OCI-M1 (cell line): ENCODE measurements around the gene NECTIN3.

Source experiments
- DNase-seq: peaks from one replicate; lab custom pipeline; 2025; lab: John Stamatoyannopoulos, UW

NECTIN3 gene

GRCh38 chr3:111084911-111085310 is 13.3 kb downstream of the NECTIN3 start:
- DNase-seq: no peak

GRCh38 chr3:111087924-111088469 is 16.4 kb downstream of the NECTIN3 start:
- no peak for DNase-seq

- no peak for DNase-seq
Measured at GRCh38 chr3:111096487-111097209, 25.0 kb downstream of the NECTIN3 start.

GRCh38 chr3:111103807-111104206 is 32.2 kb downstream of the NECTIN3 start:
- DNase-seq: no peak

- no peak for DNase-seq
Measured at GRCh38 chr3:111106993-111107661, 35.5 kb downstream of the NECTIN3 start.

- no peak for DNase-seq
Measured at GRCh38 chr3:111107662-111108035, 36.0 kb downstream of the NECTIN3 start.

GRCh38 chr3:111112913-111113312 is 41.3 kb downstream of the NECTIN3 start:
- no peak for DNase-seq

GRCh38 chr3:111128884-111129283 is 57.3 kb downstream of the NECTIN3 start:
- no peak for DNase-seq

GRCh38 chr3:111130827-111131226 is 59.2 kb downstream of the NECTIN3 start:
- DNase-seq: no peak

GRCh38 chr3:111134302-111134701 is 62.7 kb downstream of the NECTIN3 start:
- DNase-seq: no peak

- DNase-seq: no peak
Measured at GRCh38 chr3:111151438-111151837, 79.8 kb downstream of the NECTIN3 start.

GRCh38 chr3:111152496-111152895 is 80.9 kb downstream of the NECTIN3 start:
- no peak for DNase-seq

- DNase-seq: no peak
Measured at GRCh38 chr3:111156517-111156916, 84.9 kb downstream of the NECTIN3 start.

- DNase-seq: no peak
Measured at GRCh38 chr3:111159391-111159790, 87.8 kb downstream of the NECTIN3 start.

GRCh38 chr3:111164621-111165020 is 93.0 kb downstream of the NECTIN3 start:
- DNase-seq: no peak

- DNase-seq: no peak
Measured at GRCh38 chr3:111165411-111165810, 93.8 kb downstream of the NECTIN3 start.

GRCh38 chr3:111173328-111173900 is 101.8 kb downstream of the NECTIN3 start:
- DNase-seq: no peak

- no peak for DNase-seq
Measured at GRCh38 chr3:111173906-111174305, 102.3 kb downstream of the NECTIN3 start.

- no peak for DNase-seq
Measured at GRCh38 chr3:111190518-111190917, 118.9 kb downstream of the NECTIN3 start.

- no peak for DNase-seq
Measured at GRCh38 chr3:111193472-111193871, 121.9 kb downstream of the NECTIN3 start.

GRCh38 chr3:111194048-111194447 is 122.4 kb downstream of the NECTIN3 start:
- peak; percentile 36 for DNase-seq

- no peak for DNase-seq
Measured at GRCh38 chr3:111197485-111197884, 125.9 kb downstream of the NECTIN3 start.

GRCh38 chr3:111200027-111200426 is 128.4 kb downstream of the NECTIN3 start:
- DNase-seq: no peak
